ENCODE results near the gene FAM131B. TPM values are rescaled to one million over a fixed set of nuclear protein-coding genes. Genes with fewer than 3 reads are reported as not detected.

The FAM131B gene
- total RNA-seq, 1 donor from 2014 or later: 3.1 TPM

DNA sequence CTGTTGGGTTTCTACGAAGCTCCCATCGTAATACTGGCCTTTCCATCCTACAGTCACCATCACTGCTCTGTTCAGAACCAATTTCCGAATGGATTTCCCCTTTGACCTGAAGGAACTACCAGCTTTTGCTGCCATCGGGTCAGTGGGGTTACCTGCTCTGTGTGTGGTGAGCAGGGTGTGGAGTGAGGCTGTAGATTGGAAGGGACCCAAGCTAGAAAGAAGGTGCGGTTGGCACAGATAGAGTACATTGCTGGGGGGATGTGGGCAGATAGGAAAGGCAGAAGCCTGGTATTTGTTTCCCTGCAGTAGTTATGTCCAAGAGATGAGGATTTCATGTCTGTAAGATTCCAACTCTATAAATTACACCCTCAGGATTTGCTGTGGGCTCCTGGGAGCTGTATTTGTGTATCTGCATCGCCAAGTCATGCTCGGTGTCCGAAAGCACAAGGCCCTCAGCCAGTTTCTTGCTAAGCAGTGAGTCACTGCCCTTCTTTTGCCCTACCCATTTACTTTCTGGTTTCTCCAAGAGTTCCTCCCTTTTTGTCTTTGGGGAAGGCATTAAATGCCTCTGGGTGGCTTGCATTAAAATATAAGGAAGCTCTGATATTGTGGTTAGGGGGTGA, 31.2 kb downstream of the FAM131B start:
- no peak for TF ChIP-seq CTCF (IDR thresholded peaks at IDR 0.05)
- Mint-ChIP-seq H3K27me3 (ENCODE audit: low read depth) (peaks cover 5% of the 10 kb centered on the region), H3K4me1 (ENCODE audit: low read depth) (peaks cover 7% of the 10 kb centered on the region), H3K27ac (ENCODE audit: unreplicated experiment) (peak overlapping the region; percentile 46), H3K9me3 (ENCODE audit: low read depth) (no peaks in the 10 kb centered on the region), H3K36me3 (ENCODE audit: low read depth) (no peaks in the 10 kb centered on the region), H3K4me3 (ENCODE audit: unreplicated experiment) (no peak overlapping the region)
- DNase-seq (ENCODE audit: low spot score): no peak

DNA sequence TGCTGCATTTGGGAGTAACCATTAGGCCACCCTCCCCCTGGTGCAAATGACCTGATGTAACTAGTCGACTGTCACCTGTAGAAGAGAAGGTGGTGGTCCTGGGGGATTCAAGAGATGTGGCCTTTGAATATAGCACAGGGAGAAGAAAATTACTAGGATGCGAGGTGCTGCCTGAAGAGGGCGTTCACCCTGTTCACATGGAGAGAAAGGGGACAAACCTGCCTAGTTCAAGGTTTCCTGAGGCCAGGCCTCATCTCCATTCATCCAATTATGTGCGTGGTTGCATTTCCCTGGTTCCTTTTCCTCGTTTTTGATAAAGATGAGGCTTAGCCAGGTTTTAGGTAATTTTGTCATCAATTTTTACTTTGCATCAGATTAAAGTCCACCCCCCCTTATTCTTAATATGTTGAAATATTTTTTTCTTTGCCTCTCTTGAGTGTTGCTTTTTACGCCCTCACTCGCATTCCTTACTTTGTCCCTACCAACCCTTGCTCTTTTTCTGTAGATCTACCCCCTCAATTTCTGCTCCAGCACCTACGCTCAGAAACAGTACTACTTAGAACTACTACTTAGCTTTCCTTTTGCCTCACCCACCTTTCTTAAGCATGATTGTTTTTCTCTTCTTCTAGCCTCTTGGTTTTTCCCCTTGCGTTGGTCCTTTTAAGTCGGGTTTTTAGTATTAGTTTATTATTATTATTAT, 32.9 kb downstream of the FAM131B start:
- H3K4me3 Mint-ChIP-seq (ENCODE audit: unreplicated experiment): no peak overlapping the region

DNA sequence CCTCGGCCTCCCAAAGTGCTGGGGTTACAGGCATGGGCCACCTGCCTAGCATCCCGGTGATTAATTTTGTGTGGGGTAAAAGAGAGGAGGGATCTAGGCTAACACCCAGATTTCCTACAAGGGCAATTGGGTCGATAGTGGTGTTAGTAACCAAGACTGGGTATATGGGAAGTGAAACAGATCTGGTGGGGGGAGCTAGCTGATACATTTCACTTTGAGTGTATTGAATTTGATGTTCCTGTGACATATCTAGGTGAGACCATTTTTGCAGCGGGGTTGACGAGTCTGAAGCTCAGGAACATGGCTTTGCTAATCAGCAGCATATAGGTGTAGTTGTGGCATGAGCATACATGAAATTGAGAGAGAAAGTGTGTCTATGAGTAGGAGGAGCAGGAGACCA, 34.6 kb downstream of the FAM131B start:
- H3K27me3 Mint-ChIP-seq (ENCODE audit: low read depth): peaks cover 1% of the 10 kb centered on the region
- no peak for DNase-seq (ENCODE audit: low spot score)
- no peak for TF ChIP-seq CTCF (IDR thresholded peaks at IDR 0.05)
- H3K4me1 Mint-ChIP-seq (ENCODE audit: low read depth): peaks cover 16% of the 10 kb centered on the region
- H3K9me3 Mint-ChIP-seq (ENCODE audit: low read depth): no peaks in the 10 kb centered on the region
- no peak overlapping the region for H3K27ac Mint-ChIP-seq (ENCODE audit: unreplicated experiment)
- no peak overlapping the region for H3K4me3 Mint-ChIP-seq (ENCODE audit: unreplicated experiment)
- no peaks in the 10 kb centered on the region for H3K36me3 Mint-ChIP-seq (ENCODE audit: low read depth)

More for the DNA sequence above, 32.9 kb downstream of the FAM131B start:
- H3K36me3 Mint-ChIP-seq (ENCODE audit: low read depth): no peaks in the 10 kb centered on the region
- no peak for DNase-seq (ENCODE audit: low spot score)
- H3K4me1 Mint-ChIP-seq (ENCODE audit: low read depth): peaks cover 13% of the 10 kb centered on the region
- H3K27me3 Mint-ChIP-seq (ENCODE audit: low read depth): peaks cover 1% of the 10 kb centered on the region
- TF ChIP-seq CTCF (IDR thresholded peaks at IDR 0.05): no peak
- H3K9me3 Mint-ChIP-seq (ENCODE audit: low read depth): no peaks in the 10 kb centered on the region
- H3K27ac Mint-ChIP-seq (ENCODE audit: unreplicated experiment): no peak overlapping the region

- no peaks in the 10 kb centered on the region for H3K9me3 Mint-ChIP-seq (ENCODE audit: low read depth)
- no peak overlapping the region for H3K4me3 Mint-ChIP-seq (ENCODE audit: unreplicated experiment)
- no peak for DNase-seq (ENCODE audit: low spot score)
- peaks cover 1% of the 10 kb centered on the region for H3K27me3 Mint-ChIP-seq (ENCODE audit: low read depth)
- peaks cover 13% of the 10 kb centered on the region for H3K4me1 Mint-ChIP-seq (ENCODE audit: low read depth)
- TF ChIP-seq CTCF (IDR thresholded peaks at IDR 0.05): no peak
- H3K36me3 Mint-ChIP-seq (ENCODE audit: low read depth): no peaks in the 10 kb centered on the region
- no peak overlapping the region for H3K27ac Mint-ChIP-seq (ENCODE audit: unreplicated experiment)
These were observed 37.3 kb downstream of the FAM131B start for GRCh38 chr7:143325240-143325639.

DNA sequence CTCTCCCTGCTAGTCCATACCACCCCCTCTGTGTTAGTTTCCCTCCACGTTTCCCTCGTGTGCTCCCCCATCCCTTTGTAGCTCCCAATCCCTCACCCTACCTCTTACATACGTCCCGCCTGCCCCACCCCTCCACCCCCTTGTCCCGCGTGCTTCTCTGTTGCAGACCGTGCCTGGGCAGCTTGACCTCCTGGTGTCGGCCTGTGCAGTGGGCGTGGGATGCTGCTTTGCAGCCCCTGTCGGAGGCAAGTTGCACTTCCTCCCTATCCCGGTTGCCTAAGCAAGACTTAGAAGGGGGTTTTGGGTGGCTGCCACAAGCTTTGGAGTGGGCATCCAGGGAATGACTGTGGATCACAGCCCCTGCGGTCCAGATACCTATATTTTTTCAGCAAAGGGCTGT, 38.9 kb downstream of the FAM131B start:
- no peak overlapping the region for H3K27ac Mint-ChIP-seq (ENCODE audit: unreplicated experiment)
- DNase-seq (ENCODE audit: low spot score): no peak

More for the DNA sequence above, 38.9 kb downstream of the FAM131B start:
- no peak overlapping the region for H3K4me3 Mint-ChIP-seq (ENCODE audit: unreplicated experiment)
- H3K9me3 Mint-ChIP-seq (ENCODE audit: low read depth): no peaks in the 10 kb centered on the region
- peaks cover 16% of the 10 kb centered on the region for H3K4me1 Mint-ChIP-seq (ENCODE audit: low read depth)
- H3K27me3 Mint-ChIP-seq (ENCODE audit: low read depth): peaks cover 1% of the 10 kb centered on the region
- no peak for TF ChIP-seq CTCF (IDR thresholded peaks at IDR 0.05)
- no peaks in the 10 kb centered on the region for H3K36me3 Mint-ChIP-seq (ENCODE audit: low read depth)
